Measurements from ENCODE around the gene HELQ.

Gene HELQ

DNA sequence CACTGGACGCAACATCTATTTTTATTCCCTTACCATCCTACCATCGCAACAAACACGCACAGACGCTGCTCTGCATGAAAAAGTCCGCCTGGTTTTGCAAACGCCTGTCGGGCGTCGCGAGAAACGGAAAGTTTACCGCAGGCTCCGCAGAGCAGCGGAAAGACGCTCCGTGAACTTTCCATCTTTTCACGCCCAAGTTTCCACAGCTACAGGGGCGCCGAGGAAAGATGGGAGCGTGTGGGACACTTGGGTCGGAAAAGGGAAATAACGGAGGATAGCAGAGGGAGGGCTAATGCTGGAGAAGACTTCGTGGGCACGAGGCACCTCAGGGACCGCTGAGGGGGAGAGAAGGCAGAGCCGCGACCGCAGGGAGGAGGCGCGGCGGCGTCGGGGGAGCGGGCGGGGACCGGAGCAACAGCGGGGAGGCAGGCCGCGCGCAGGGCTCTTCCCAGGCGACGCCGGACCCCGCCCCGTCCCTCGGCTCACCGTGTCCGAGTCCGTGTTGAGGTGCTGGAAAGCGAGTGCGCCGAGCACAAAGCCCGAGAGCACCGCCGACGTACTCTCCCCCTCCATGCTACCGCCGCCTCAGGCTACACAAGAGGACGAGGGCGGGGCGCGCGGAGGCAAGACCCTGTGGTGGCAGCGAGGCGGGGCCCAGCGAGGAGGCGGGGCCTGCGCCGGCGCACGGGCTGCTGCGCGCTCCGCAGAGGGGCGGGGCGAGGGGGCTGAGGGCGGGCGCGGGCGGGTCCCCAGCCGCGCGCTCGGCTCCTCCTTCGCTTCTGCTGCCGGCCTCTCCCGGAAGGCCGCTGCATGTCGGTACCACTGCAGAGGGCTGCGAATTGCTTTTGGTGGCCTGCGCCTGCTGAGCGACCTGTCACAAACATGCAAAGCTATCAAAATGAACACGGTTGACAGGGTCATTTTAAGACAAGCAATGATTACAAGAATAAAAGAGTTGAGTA is 29.2 kb upstream of the HELQ start, which contains the start of gene ABRAXAS1:
Gene ABRAXAS1 (minus strand): TSS at position 601 of the 962 bp plus-strand sequence. CDS start 28 bp downstream, at position 573.
- TF ChIP-seq, protein P1, sequence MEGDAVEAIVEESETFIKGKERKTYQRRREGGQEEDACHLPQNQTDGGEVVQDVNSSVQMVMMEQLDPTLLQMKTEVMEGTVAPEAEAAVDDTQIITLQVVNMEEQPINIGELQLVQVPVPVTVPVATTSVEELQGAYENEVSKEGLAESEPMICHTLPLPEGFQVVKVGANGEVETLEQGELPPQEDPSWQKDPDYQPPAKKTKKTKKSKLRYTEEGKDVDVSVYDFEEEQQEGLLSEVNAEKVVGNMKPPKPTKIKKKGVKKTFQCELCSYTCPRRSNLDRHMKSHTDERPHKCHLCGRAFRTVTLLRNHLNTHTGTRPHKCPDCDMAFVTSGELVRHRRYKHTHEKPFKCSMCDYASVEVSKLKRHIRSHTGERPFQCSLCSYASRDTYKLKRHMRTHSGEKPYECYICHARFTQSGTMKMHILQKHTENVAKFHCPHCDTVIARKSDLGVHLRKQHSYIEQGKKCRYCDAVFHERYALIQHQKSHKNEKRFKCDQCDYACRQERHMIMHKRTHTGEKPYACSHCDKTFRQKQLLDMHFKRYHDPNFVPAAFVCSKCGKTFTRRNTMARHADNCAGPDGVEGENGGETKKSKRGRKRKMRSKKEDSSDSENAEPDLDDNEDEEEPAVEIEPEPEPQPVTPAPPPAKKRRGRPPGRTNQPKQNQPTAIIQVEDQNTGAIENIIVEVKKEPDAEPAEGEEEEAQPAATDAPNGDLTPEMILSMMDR (IDR thresholded peaks at IDR 0.05; ENCODE audit: low read depth, low read length) = no peak; the same call in 1 of the 2 replicates
- Histone ChIP-seq H3K27me3 (no peaks in the 10 kb centered on the region), H3K4me1 (peaks cover 6% of the 10 kb centered on the region; the same call in 1 of the 2 replicates), H3K36me3 (no peaks in the 10 kb centered on the region; the same call in 1 of the 2 replicates), H3K9me3 (no peaks in the 10 kb centered on the region), H3K4me3 (ENCODE audit: low read depth, low read length) (peak within 1 kb of the TSS; percentile 81)
- peak; percentile 98 for DNase-seq

DNA sequence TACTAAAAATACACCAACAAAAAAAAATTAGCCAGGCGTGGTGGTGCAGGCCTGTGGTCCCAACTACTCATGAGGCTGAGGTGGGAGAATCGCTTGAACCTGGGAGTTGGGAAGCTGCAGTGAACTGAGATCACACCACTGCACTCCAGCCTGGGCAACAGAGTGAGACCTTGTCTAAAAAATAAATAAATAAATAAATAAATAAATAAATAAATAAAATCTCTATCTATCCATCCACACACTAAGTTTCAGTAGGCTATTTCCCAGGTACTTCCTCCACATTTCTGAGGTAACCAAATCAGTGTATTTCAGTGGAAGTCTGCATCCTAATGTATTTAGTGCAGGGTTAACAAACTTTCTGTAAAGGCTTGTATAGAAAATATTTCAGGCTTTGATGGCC is 18.3 kb upstream of the HELQ start:
- TF ChIP-seq, protein P1 (IDR thresholded peaks at IDR 0.05; ENCODE audit: low read depth, low read length) = no peak
- Histone ChIP-seq H3K4me1 (no peaks in the 10 kb centered on the region), H3K27me3 (no peaks in the 10 kb centered on the region), H3K36me3 (no peaks in the 10 kb centered on the region), H3K4me3 (ENCODE audit: low read depth, low read length) (no peak overlapping the region), H3K9me3 (no peaks in the 10 kb centered on the region)
- DNase-seq = no peak

DNA sequence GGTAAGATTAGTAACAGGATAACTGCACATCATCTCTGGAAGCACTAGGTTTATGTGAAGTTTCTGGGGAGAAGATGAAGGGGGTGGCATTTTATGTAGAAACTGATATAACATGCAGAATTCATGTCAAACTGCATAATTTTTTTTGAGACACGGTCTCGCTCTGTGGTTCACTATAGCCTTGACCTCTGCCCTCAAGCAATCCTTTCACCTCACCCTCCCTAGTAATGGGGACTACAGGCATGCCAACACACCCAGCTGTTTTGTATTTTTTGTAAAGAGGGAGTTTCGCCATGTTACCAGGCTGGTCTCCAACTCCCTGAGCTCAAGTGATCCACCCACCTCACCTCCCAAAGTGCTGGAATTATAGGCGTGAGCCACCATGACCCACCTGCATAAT is 17.8 kb upstream of the HELQ start:
- no peak for DNase-seq
- no peaks in the 10 kb centered on the region for H3K4me1 ChIP-seq
- H3K36me3 ChIP-seq = no peaks in the 10 kb centered on the region
- H3K9me3 ChIP-seq = no peaks in the 10 kb centered on the region
- H3K27me3 ChIP-seq = no peaks in the 10 kb centered on the region
- TF ChIP-seq, protein P1 (IDR thresholded peaks at IDR 0.05; ENCODE audit: low read depth, low read length) = no peak
- no peak overlapping the region for H3K4me3 ChIP-seq (ENCODE audit: low read depth, low read length)

GRCh38 chr4:83456184-83456501 is 520 bp upstream of the HELQ start:
- Histone ChIP-seq H3K9me3 (no peaks in the 10 kb centered on the region), H3K27me3 (no peaks in the 10 kb centered on the region), H3K36me3 (peaks cover 26% of the 10 kb centered on the region), H3K4me1 (no peaks in the 10 kb centered on the region), H3K4me3 (ENCODE audit: low read depth, low read length) (peak overlapping the region; percentile 99)
- TF ChIP-seq, protein P1 (IDR thresholded peaks at IDR 0.05; ENCODE audit: low read depth, low read length) = no peak
- no peak for DNase-seq

DNA sequence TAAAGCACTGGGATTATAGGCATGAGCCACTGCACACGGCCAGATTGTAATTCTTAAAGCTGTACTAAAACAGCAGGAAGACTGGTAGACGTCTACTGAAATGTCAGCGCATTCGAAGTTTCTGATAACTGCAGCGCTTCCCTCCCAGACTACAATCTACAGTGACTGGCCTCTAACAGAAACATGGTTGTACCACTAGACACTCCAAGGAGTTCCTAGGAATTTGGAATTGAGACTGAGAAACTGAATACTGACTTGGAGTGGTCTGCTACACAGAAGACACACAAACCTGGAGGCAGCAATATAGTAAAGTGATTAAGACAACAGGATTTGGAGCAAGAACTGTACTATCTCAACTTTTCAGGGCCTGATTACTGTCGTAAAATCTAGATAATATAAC is 937 bp downstream of the HELQ start:
- DNase-seq = no peak
- H3K4me3 ChIP-seq (ENCODE audit: low read depth, low read length) = peak overlapping the region; percentile 99
- TF ChIP-seq, protein P1 (IDR thresholded peaks at IDR 0.05; ENCODE audit: low read depth, low read length) = no peak
- H3K4me1 ChIP-seq = no peaks in the 10 kb centered on the region
- H3K9me3 ChIP-seq = no peaks in the 10 kb centered on the region
- no peaks in the 10 kb centered on the region for H3K27me3 ChIP-seq
- peaks cover 15% of the 10 kb centered on the region for H3K36me3 ChIP-seq

DNA sequence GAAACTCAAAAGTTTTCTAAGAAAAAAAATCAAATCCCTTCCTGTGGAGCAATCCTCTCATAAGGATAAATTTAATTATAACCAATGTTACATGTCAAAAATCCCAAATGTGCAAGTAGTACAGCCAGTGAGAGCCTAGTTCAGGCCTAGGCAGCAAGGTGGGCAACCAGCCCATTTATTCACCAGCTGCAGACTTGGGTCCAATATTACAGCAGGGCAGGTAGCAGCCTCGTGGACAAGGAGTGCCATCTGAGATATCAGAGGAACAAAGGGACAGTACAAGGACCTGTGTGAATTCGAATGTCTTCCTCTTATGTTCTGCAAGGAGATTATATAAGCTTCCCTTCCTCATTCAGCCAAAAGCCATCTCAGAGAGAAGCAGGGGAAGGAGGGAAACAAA is 6.6 kb downstream of the HELQ start:
- peaks cover 3% of the 10 kb centered on the region for H3K36me3 ChIP-seq
- no peaks in the 10 kb centered on the region for H3K9me3 ChIP-seq
- no peak overlapping the region for H3K4me3 ChIP-seq (ENCODE audit: low read depth, low read length)
- no peak for DNase-seq
- no peaks in the 10 kb centered on the region for H3K4me1 ChIP-seq
- TF ChIP-seq, protein P1 (IDR thresholded peaks at IDR 0.05; ENCODE audit: low read depth, low read length) = no peak
- no peaks in the 10 kb centered on the region for H3K27me3 ChIP-seq
